ENCODE results near the gene MTA2. TPM values are rescaled to one million over a fixed set of nuclear protein-coding genes. Genes with fewer than 3 reads are reported as not detected.

Gene MTA2
- total and polyA plus RNA-seq, 10 of the 15 experiments (the other 5 are each of a cell fraction or from before 2014, with no cell fraction given): 6.7 to 201 (median 113) TPM

DNA sequence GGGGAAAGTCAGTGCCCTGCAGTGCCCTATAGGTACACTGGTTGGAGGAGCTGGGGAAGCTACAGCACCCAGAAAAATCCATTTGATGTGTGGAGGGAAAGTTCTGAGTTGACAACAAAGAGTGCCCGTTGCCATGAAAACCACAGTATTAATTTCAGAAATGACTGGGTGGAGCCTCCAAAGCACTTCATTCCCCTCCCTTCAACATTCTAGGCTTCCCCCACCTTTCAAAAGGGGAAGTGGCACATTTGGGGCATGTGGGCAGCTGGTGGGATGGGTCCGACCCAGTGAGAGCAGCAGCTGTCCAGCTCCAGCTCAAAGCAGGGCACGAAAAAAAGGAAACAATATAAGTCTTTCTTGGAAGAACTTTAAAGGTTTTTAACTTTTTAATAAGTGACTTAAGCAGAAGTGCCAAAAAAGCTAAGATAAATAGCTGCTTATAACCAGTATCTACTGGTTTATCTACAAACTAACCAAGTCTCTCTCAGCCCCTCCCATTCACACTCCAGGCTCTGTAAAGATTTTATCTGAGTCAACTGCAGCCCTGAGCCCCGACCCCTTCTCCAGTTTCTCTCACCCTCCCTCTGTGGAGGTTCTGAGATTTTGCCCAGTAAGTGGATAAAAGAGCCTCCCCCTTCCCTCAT, 46.1 kb downstream of the MTA2 start (continued):
- peak; percentile 91 for TF ChIP-seq EED (IDR thresholded peaks at IDR 0.05; ENCODE audit: low read depth)
- TF ChIP-seq RFX5 (IDR thresholded peaks at IDR 0.05; ENCODE audit: low read depth, low read length): no peak
- no peak for TF ChIP-seq ZZZ3 (IDR thresholded peaks at IDR 0.05; ENCODE audit: control insufficient read depth, insufficient read length, low read depth)

DNA sequence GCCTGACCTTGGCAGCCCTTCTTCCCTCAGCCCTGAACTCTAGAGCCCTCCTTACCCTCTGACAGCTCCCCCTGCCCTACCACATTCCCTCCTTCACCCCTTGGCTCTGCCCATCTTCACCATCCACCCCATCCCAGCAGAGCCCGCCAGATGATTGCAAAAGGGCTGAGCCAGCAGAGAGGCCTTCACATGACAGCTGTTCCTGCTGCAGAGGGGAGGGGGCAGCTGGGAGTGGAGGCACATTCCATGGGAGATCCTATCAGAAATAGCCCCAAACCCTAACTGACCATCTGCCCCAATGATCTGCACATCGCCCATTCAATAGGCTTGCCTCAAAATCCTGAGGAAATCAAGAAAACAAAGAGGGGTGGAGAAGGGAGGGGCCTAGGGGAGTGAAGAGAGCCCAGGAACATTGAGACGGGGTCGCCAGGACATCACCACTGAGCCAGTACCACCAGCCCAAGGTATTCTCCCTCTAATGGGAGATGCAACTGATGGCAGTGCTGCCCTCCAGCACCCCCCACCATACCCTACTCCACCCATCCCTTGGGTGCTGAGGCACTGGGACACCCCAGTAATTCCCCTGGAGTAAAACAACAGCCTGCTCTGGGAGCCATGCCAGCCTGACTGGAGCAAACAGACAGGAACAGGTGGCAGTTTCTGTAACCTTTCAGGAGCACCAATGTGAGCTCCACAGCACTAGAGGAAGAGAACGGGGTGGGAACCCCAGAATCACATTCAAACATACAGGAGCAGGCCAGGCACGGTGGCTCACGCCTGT, 47.1 kb downstream of the MTA2 start:
- Histone ChIP-seq H3K4me3 (no peak overlapping the region), H3K4me2 (ENCODE audit: control insufficient read depth, insufficient read depth) (peak overlapping the region; percentile 1), H3K27me3 (replicated peaks in 1 of 2; ENCODE audit: control insufficient read depth in 2 of 2, insufficient read depth in 2 of 2, low read length in 1 of 2) (no peaks in the 10 kb centered on the region), H2AFZ (ENCODE audit: control insufficient read depth, low read depth, low read length) (no peak overlapping the region), H3K79me2 (ENCODE audit: control insufficient read depth, insufficient read depth, low read length) (no peaks in the 10 kb centered on the region), H4K20me1 (ENCODE audit: control insufficient read depth, insufficient read depth) (no peaks in the 10 kb centered on the region), H3K36me3 (ENCODE audit: control insufficient read depth in 2 of 2, insufficient read depth in 2 of 2, low read length in 1 of 2) (peaks cover 2 to 7% of the 10 kb centered on the region in 2 experiments; a peak in 3 of 4 replicates), H3K9me3 (replicated peaks; ENCODE audit: control insufficient read depth, insufficient read depth, low read length) (no peaks in the 10 kb centered on the region), H3K9ac (ENCODE audit: control insufficient read depth, insufficient read depth, low read length) (no peak overlapping the region), H3K27ac (ENCODE audit: control insufficient read depth, insufficient read depth) (peak overlapping the region; percentile 99), H3K4me1 (ENCODE audit: control insufficient read depth, insufficient read depth, low read length) (peaks cover 90% of the 10 kb centered on the region)
- no TSS peak for BruUV-seq (replicated peaks)
- DNase-seq (ENCODE audit: low read depth, low spot score) (no peak), ATAC-seq (no peak), FAIRE-seq (no peak)
- intact Hi-C loops (cut with micrococcal nuclease; ENCODE audit: unreplicated experiment) (no loop called here), in situ Hi-C loops (cut with MboI) (loop anchor here (10.0 kb wide), 1 partner anchor 130 kb away; no protein-coding TSS in a partner anchor)
- 71% methylated on average over 6 of the region's 7 CpGs for WGBS (ENCODE audit: insufficient coverage, insufficient replicate concordance, low lambda C conversion rate, missing lambda C conversion rate)
- ChIA-PET SMC1A (ENCODE audit: uncharacterized antibody, unreplicated experiment) (interaction anchor here (0.6 to 11.4 kb wide), 5 partner anchors 12 to 126 kb away, joined by 3 to 212 read pairs (median 7); no protein-coding TSS in a partner anchor), POLR2A (interaction anchor here (0.6 to 11.4 kb wide), 4 partner anchors 12 to 110 kb away, joined by 3 to 188 read pairs (median 4); partner anchors contain the start of genes AHNAK, C11orf98, CSKMT and TUT1), CTCF (interaction anchor here (0.7 to 7.5 kb wide), 8 partner anchors 9 to 130 kb away, joined by 3 to 246 read pairs (median 6); partner anchors contain the start of gene TUT1), RAD21 (ENCODE audit: unreplicated experiment) (interaction anchor here (1.1 to 13.9 kb wide), 4 partner anchors 12 to 160 kb away, joined by 3 to 313 read pairs (median 13); partner anchors contain the start of genes AHNAK and EEF1G)
- TF ChIP-seq KDM1A (IDR thresholded peaks at IDR 0.05; ENCODE audit: borderline replicate concordance) (no peak), CHD2 (IDR thresholded peaks at IDR 0.05; ENCODE audit: borderline replicate concordance, low read depth, low read length) (no peak), DPF2 (IDR thresholded peaks at IDR 0.05) (no peak)

Data from GM12878 (cell line).